ENCODE results near the gene CXCR6. TPM values are rescaled to one million over a fixed set of nuclear protein-coding genes. Genes with fewer than 3 reads are reported as not detected.

Gene CXCR6
- total and polyA plus RNA-seq, 2 experiments from 2014 or later, result not detected

DNA sequence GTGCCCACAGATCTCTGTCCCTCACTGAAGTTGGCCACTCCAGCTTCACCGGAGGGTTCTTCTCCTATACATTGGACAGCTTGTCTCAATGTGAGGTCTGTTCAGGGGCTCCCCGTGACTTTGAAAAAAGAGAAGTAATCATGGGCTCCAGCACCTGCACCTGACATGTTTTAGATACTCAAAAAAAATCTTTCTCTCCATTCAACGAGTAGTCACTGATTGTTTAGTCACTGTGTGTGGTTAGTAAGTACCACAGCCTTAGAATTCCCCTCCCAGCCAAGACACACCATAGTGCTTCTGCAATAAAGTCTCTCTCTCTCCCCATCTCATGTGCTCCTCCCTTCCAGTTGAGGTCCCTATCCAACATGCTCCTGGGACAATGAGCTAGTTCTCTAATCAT lies 38.3 kb upstream of the CXCR6 start:
- no peak overlapping the region for H2AFZ ChIP-seq
- H3K4me1 ChIP-seq (ENCODE audit: insufficient read depth), result peaks cover 21% of the 10 kb centered on the region
- no peak overlapping the region for H3K4me2 ChIP-seq (ENCODE audit: unreplicated experiment)
- no peaks in the 10 kb centered on the region for H3K79me2 ChIP-seq (ENCODE audit: insufficient read depth)
- no peak for DNase-seq
- TF ChIP-seq EZH2 (IDR thresholded peaks at IDR 0.05; ENCODE audit: insufficient read depth, poor library complexity, severe bottlenecking) (no peak), EZH2phosphoT487 (IDR thresholded peaks at IDR 0.05; ENCODE audit: insufficient read depth, low read depth) (no peak)
- H3F3A ChIP-seq (ENCODE audit: insufficient read depth), result peaks cover 7% of the 10 kb centered on the region; the same call in 1 of the 2 replicates
- WGBS, 2 experiments (ENCODE audit: low coverage in 1 of 2, low lambda C conversion rate in 2 of 2, missing lambda C conversion rate in 2 of 2), result 64 to 65% methylated on average over 3 of the region's 3 CpGs
- no peaks in the 10 kb centered on the region for H3K9me2 ChIP-seq (ENCODE audit: insufficient read depth)
- H3K4me3 ChIP-seq, result no peak overlapping the region
- H3K27me3 ChIP-seq (replicated peaks; ENCODE audit: insufficient read depth), result 0 out of 2 replicates have a peak, but pooled peaks cover 7% of the 10 kb centered on the region
- no peaks in the 10 kb centered on the region for H3K9me3 ChIP-seq (ENCODE audit: low read depth)
- no peaks in the 10 kb centered on the region for H3K36me3 ChIP-seq (ENCODE audit: low read depth)
- no peak overlapping the region for H3K27ac ChIP-seq
- no peaks in the 10 kb centered on the region for H4K20me1 ChIP-seq (ENCODE audit: insufficient read depth)
- in situ Hi-C loops (cut with MboI), result no loop called here
- H3K9ac ChIP-seq, result no peak overlapping the region

DNA sequence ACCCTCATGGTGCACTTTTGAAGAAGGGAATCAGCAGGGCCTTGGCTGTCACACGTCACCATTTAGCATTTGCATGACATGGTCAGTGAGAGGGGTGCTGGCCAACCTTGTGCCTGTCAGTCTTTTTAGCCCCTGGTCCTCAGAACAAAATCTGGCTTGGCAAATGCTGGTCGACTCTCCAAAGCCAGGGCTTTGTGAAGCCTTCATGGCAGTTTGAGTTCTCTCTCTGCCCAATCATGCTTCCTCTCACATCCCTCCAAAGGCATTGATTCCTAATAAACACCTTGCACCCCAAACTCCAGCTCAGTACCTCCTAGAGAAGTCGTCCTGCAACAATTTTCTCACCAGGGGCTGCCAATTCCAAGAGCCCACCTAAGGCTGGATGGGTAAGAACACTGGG lies 37.5 kb upstream of the CXCR6 start:
- H4K20me1 ChIP-seq (ENCODE audit: insufficient read depth), result no peaks in the 10 kb centered on the region
- no peak for TF ChIP-seq EZH2 (IDR thresholded peaks at IDR 0.05; ENCODE audit: insufficient read depth, poor library complexity, severe bottlenecking)
- TF ChIP-seq EZH2phosphoT487 (IDR thresholded peaks at IDR 0.05; ENCODE audit: insufficient read depth, low read depth), result no peak
- H3K4me2 ChIP-seq (ENCODE audit: unreplicated experiment), result no peak overlapping the region
- H3K79me2 ChIP-seq (ENCODE audit: insufficient read depth), result no peaks in the 10 kb centered on the region
- no peak overlapping the region for H3K4me3 ChIP-seq
- 60 to 69% methylated on average over 3 of the region's 3 CpGs for WGBS, 2 experiments (ENCODE audit: low coverage in 1 of 2, low lambda C conversion rate in 2 of 2, missing lambda C conversion rate in 2 of 2)
- peaks cover 7% of the 10 kb centered on the region; the same call in 1 of the 2 replicates for H3F3A ChIP-seq (ENCODE audit: insufficient read depth)
- H3K9me3 ChIP-seq (ENCODE audit: low read depth), result no peaks in the 10 kb centered on the region
- in situ Hi-C loops (cut with MboI), result no loop called here
- H2AFZ ChIP-seq, result no peak overlapping the region
- DNase-seq, result no peak
- no peaks in the 10 kb centered on the region for H3K36me3 ChIP-seq (ENCODE audit: low read depth)
- H3K4me1 ChIP-seq (ENCODE audit: insufficient read depth), result peaks cover 21% of the 10 kb centered on the region
- 0 out of 2 replicates have a peak, but pooled peaks cover 7% of the 10 kb centered on the region for H3K27me3 ChIP-seq (replicated peaks; ENCODE audit: insufficient read depth)
- H3K27ac ChIP-seq, result no peak overlapping the region
- H3K9ac ChIP-seq, result no peak overlapping the region
- no peaks in the 10 kb centered on the region for H3K9me2 ChIP-seq (ENCODE audit: insufficient read depth)

DNA sequence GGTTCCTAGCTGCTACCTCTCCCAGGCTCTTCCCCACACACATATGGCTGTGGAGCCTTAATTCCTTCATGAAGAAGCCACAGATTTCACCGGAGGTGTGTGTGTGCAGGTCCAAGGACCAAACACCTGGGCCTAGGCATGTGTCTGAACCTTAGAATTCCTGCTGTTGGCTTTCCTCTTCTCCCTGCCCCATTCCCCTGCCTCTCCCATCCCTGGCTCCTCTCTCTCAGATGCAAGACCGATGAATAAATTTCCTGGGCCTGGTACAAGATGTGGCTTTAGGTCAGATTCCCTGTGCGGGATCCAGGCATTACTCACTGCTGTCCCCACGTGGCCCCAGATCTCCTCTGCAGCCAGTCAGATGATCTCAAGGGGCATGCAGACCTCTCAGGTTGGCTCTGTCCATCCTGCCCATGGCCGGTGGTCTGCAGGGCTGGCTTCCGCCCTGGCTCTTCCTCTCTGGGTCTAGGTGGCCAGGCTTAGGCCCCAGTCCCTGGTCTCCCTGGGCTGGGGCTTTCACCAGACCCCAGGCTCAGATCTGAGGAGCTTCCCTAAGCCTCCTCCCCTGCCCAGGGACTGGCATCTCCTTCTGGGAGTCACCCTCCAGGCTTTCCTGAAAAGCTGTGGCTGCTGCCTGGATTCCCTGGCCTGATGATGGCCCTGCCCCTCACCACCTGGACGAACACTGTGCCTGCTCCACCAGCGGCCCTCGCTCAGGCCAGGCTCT lies 36.4 kb upstream of the CXCR6 start:
- Histone ChIP-seq H3K36me3 (ENCODE audit: low read depth) (no peaks in the 10 kb centered on the region), H3K27me3 (replicated peaks; ENCODE audit: insufficient read depth) (0 out of 2 replicates have a peak, but pooled peaks cover 2% of the 10 kb centered on the region), H3K79me2 (ENCODE audit: insufficient read depth) (no peaks in the 10 kb centered on the region), H3K9ac (peak overlapping the region; percentile 65), H3K4me1 (ENCODE audit: insufficient read depth) (peaks cover 21% of the 10 kb centered on the region), H3K4me2 (ENCODE audit: unreplicated experiment) (peak overlapping the region; percentile 44), H2AFZ (no peak overlapping the region), H3K27ac (peak overlapping the region; percentile 77), H4K20me1 (ENCODE audit: insufficient read depth) (no peaks in the 10 kb centered on the region), H3K4me3 (no peak overlapping the region), H3F3A (ENCODE audit: insufficient read depth) (peaks cover 7% of the 10 kb centered on the region; the same call in 1 of the 2 replicates), H3K9me2 (ENCODE audit: insufficient read depth) (no peaks in the 10 kb centered on the region), H3K9me3 (ENCODE audit: low read depth) (no peaks in the 10 kb centered on the region)
- in situ Hi-C loops (cut with MboI), result no loop called here
- WGBS, 2 experiments (ENCODE audit: low coverage in 1 of 2, low lambda C conversion rate in 2 of 2, missing lambda C conversion rate in 2 of 2), result 60 to 62% methylated on average over 9 of the region's 9 CpGs
- DNase-seq, result peak; percentile 92
- TF ChIP-seq EZH2 (IDR thresholded peaks at IDR 0.05; ENCODE audit: insufficient read depth, poor library complexity, severe bottlenecking), result no peak
- no peak for TF ChIP-seq EZH2phosphoT487 (IDR thresholded peaks at IDR 0.05; ENCODE audit: insufficient read depth, low read depth)

DNA sequence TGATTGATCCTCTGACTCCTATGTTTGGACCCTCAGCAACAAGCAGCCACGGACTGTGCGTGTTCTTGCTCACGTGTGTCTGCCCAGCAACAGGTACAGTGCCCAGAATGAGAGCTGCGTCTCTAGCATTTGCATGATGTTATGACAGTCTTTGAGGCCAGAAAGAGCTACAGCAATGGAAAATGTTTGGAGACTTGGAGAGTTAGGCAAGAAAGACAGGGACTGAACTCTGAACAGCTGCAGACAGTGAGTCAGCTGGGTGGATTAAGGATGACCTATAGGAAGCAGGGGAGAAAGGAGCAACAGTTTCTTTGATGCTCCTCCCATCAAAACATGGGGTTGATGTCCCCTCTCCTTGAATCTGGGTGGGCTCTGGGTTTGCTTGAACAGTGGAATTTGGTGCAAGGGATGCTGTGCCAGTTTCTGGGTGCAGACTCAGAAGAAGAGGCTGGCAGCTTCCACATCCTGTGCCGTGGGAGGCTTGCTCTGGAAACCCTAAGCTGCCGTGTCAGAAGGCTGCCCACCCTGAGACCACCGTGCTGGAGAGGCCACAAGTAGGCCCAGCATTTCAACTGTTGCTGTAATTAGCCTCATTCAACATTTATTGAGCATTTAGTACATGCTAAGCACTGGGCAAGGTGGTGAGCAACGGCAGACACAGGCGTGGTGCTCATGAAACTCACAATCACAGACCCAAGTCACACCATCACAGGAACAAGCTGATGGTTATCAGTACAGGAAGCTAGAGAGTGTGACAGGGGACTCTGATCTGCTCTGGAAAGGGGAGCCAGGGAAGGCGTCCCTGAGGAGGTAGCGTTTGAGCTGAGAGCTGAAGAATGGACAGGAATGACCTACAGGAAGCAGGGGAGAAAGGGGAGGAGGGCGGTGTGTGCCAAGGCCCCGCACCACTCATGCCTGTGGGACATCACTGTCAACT lies 35.2 kb upstream of the CXCR6 start:
- Histone ChIP-seq H3K36me3 (ENCODE audit: low read depth) (no peaks in the 10 kb centered on the region), H3K9ac (peak overlapping the region; percentile 65), H3K9me2 (ENCODE audit: insufficient read depth) (no peaks in the 10 kb centered on the region), H3K9me3 (ENCODE audit: low read depth) (no peaks in the 10 kb centered on the region), H2AFZ (peak overlapping the region; percentile 29), H3F3A (ENCODE audit: insufficient read depth) (peaks cover 7% of the 10 kb centered on the region; the same call in 1 of the 2 replicates), H3K79me2 (ENCODE audit: insufficient read depth) (no peaks in the 10 kb centered on the region), H3K4me2 (ENCODE audit: unreplicated experiment) (peak overlapping the region; percentile 44), H4K20me1 (ENCODE audit: insufficient read depth) (no peaks in the 10 kb centered on the region), H3K4me3 (no peak overlapping the region), H3K27ac (peak overlapping the region; percentile 77), H3K27me3 (replicated peaks; ENCODE audit: insufficient read depth) (no peaks in the 10 kb centered on the region), H3K4me1 (ENCODE audit: insufficient read depth) (peaks cover 21% of the 10 kb centered on the region)
- no peak for TF ChIP-seq EZH2phosphoT487 (IDR thresholded peaks at IDR 0.05; ENCODE audit: insufficient read depth, low read depth)
- TF ChIP-seq EZH2 (IDR thresholded peaks at IDR 0.05; ENCODE audit: insufficient read depth, poor library complexity, severe bottlenecking), result no peak
- WGBS, 2 experiments (ENCODE audit: low coverage in 1 of 2, low lambda C conversion rate in 2 of 2, missing lambda C conversion rate in 2 of 2), result 46 to 55% methylated on average over 13 of the region's 13 CpGs
- in situ Hi-C loops (cut with MboI), result no loop called here
- peak; percentile 92 for DNase-seq

All from GM23248 (cell line).